DMS79 (cell line): ENCODE data around the gene GALNT1.

ENCODE experiments used
- DNase-seq: peaks from one replicate; lab custom pipeline; 2025; lab: John Stamatoyannopoulos, UW

GALNT1 gene

GRCh38 chr18:35582899-35583558 lies 1.5 kb downstream of the GALNT1 start:
- peak; percentile 85 for DNase-seq

GRCh38 chr18:35584735-35585134 lies 3.2 kb downstream of the GALNT1 start:
- DNase-seq = no peak

DNA sequence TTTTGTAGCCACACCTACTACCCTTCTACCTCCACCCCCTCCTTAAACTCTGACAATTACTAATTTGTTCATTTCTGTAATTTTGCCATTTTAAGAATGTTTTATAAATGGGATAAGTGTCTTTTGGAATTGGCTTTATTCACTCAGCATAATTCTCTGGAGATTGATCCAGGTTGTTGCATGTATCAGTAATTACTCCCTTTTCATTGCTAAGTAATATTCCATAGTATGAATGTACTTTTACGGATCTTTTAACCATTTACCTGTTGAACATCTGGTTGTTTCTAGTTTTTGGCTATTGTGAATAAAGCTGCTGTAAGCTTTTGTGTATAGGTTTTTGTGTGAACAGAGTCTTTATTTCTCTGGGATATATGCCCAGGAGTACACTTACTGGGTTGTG lies 4.1 kb downstream of the GALNT1 start:
- DNase-seq = no peak

DNA sequence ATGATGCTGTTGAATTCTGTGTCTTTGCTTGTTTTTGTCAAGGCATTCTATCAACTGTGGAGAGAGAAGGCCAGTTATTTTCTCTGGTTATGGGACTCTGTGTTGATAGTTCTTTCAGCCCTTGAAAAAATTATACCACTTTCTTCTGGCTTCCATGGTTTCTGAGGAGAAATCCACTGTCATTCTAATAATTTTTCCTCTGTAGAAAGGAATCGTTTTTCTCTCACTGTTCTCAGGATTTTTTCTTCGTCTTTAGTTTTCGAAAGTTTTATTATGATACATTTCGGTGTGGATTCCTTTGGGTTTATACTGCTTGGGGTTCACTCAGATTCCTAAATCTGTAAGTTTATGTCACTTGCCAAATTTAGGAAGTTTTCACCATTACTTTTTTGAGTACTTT lies 6.6 kb downstream of the GALNT1 start:
- DNase-seq = no peak

DNA sequence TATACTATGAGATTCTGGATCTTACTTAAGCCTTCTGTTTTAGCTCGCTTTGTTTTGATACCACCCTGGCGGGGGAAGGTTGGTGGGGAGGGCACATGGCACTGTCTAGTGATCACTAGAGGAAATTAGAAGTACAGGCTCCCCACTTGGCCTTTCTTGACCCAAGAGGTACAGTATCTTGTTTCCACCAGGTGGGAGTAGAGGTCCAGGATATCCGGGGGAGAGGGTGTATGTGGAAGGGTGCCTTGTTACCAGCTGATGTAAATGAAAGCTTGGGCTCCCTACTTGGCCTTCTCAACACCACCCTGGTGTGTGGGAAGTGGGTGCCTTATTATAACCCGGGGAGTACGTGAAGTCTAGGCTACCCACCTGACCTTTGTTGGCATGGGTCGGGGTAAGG lies 7.5 kb downstream of the GALNT1 start:
- no peak for DNase-seq

- DNase-seq = no peak
Observed at GRCh38 chr18:35589546-35589945, 8.0 kb downstream of the GALNT1 start.

GRCh38 chr18:35590935-35591334 lies 9.4 kb downstream of the GALNT1 start:
- no peak for DNase-seq

GRCh38 chr18:35592298-35592697 lies 10.8 kb downstream of the GALNT1 start:
- DNase-seq = no peak

GRCh38 chr18:35593859-35594258 lies 12.3 kb downstream of the GALNT1 start:
- DNase-seq = no peak

GRCh38 chr18:35597758-35598157 lies 16.2 kb downstream of the GALNT1 start:
- DNase-seq = no peak

GRCh38 chr18:35602193-35602820 lies 20.8 kb downstream of the GALNT1 start:
- DNase-seq = no peak

DNA sequence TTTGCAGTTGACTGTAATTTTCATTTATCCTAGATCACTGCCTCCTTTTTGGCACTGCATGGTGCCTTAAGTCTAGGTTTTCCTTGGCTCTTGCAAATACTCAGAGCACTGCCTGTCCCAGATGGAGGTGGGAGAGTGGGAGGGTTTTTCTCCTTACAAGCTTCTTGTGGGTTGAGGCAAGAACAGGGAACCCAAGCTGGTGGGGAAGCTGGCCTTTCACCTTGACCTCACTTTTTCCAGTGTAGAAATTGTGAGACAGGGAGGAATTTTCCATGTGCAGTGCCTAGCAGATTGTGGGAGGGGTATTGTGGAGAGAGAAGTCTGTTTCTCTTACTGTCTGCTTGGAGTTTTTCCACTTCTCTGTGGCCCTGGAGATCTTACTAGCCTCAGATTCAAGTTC lies 21.5 kb downstream of the GALNT1 start:
- no peak for DNase-seq

DNA sequence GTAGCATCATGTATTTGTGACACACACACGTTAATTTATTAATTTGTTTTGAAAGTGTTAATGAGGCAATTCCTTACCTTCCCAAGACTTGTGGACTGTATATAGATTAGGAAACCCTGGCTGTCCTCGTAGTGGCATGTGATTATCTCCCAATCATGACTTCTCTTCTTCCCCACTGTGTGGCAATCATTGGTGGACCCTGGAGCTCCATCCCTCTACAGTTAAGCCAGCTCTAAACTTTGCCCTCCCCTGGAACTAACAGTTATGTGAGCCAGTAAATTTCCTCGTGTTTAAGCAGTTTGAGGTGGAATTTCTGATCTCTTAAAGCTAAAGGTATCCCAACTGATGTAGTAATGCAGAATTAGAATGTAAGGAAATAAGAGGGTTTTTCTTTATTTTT lies 22.0 kb downstream of the GALNT1 start:
- no peak for DNase-seq

GRCh38 chr18:35604369-35604768 lies 22.8 kb downstream of the GALNT1 start:
- no peak for DNase-seq

DNA sequence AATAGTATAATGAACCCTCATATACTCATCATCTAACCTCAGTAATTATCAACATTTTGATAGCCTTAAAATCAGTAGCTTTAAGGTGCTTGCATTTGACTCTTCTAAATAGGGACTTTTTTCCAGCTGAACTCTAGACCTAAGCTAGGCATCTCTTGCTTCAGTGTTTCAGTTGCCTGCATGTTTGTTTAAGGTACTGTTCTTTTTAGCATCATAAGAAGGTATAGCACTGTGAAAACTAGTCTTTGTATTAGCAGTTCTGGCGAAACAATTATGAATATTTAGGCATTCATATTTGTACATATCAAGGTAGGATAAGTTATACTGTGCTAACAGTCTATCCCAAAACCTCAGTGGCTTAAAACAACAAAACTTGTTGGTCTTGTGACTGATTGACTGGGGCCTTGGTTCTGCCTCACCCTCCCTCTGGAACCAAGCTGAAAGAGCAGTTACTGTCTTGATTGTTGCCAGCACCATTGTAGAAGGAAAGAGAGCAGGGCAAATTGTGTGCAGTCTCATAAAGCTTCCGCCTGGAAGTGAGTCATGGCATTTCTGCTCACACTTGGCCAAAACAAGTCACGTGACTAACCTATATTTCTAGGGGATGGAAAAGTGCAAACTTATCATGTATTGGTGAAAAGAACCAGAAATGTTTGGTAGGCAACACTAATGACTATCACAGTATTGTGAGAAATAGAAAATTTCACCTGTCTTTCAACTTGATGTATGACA lies 24.3 kb downstream of the GALNT1 start:
- DNase-seq = no peak

DNA sequence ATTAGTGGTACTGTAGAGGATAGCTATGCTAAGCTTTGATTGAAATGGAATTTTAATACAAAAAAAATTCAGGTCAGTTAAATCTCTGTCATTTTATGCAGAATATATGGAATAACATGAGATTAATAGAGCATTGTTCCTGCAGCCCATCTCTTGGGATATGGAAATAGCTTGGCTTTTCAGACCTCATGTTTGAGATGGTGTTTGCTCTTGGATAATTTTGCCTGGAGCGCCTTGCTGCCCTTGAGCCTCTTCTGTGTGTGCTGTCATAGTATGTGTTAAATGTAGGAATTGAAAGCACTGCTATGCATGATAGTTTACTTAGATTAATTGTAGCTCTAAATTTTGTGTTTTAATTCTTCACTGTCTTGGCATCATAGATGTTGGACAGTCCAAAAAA lies 27.7 kb downstream of the GALNT1 start:
- DNase-seq = no peak

- no peak for DNase-seq
Observed at GRCh38 chr18:35610089-35610488, 28.5 kb downstream of the GALNT1 start.

GRCh38 chr18:35610724-35611123 lies 29.2 kb downstream of the GALNT1 start:
- DNase-seq = no peak

DNA sequence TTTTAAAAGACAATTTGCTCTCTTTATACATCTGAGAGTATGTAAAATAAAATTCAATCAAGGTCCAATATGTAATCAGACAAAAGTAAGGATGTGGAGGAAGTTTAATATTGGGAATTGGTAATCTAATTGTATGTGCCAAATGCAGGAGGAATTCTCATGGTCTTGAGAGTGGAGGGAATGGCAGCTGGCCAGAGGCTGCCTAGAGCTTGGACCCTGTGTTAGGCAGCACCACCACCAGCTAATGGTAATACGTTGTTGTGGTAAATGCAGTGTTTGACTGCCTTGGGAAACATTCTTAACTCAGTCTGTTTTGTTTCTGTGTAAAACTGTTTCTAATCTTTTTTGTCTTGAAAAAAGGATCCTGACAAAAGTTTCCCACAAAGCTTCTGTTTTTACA lies 30.0 kb downstream of the GALNT1 start:
- DNase-seq = no peak

- DNase-seq = no peak
Observed at GRCh38 chr18:35616074-35616473, 34.5 kb downstream of the GALNT1 start.

DNA sequence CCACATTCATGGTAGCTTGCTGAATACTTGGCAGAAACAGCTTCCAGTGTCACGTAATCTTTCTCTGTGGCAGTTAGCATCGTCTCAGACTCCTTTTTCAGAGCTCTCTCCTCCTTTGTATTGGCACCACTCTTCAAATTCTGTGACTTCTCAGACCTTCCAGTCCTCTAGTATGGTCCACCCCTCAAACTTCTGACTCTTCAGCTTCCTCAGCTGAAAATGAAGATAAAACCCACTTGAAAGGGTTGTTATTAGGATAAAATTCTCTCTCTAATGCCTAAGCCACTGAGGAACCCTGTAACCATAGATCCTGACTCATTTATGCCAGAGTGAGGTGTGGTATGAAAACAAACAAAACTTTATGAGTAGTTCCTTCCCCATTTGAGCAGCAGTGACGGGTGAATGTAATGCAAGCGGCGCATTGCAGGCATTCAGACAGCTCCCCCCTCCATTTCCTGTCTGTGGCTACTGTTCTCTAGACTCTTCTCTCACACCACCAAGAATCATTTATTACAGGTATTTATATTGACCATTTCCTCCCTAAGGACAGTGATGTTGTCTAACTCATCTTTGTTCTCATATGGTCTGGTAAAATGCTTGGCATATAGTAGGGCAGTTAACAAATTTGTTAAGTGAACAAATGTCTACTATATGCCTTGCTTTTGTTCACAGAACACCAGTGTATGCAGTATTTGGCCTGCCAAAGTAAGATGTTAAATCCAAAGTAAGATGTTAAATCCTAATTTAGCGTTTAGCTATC lies 35.3 kb downstream of the GALNT1 start:
- DNase-seq = no peak

GRCh38 chr18:35617865-35618264 lies 36.3 kb downstream of the GALNT1 start:
- no peak for DNase-seq

DNA sequence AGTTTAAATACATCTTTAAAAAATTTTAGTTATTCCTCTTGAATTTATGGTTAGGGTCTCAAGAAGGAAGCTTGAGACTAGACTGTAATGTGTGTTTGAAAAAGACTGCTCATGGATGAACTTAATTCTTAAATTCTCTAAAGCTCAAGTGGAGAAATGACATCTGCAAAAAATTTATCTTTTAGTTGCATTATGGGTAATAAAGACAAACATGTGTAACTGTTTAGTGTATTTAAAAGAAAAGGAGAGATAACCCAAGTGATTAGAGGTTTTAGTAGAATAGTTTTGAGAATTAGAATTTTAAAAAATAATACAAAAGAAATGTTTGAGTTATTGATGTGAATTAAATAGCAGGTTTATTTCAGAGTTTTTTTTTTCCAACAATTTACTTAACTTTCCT lies 36.7 kb downstream of the GALNT1 start:
- no peak for DNase-seq
